Natural killer cell (primary cell): ENCODE results near the gene NPLOC4. TPM values are rescaled to one million over a fixed set of nuclear protein-coding genes. Genes with fewer than 3 reads are reported as not detected.

Experiments used
- ATAC-seq, 3 donors: fragments of 150-1000 bp in 2 of 3; fragments of 200-7000 bp in 1 of 3; cut with Tn5 transposase; 1 replicate in 1 of 3; 2 replicates in 2 of 3; pipeline ENCODE4 v1.10.0; 2021; ENCODE audit warnings: mild to moderate bottlenecking in 2 of 3, moderate library complexity in 2 of 3
- DNase-seq, 2 donors: peaks; one replicate each; pipeline versions ENCODE4 v3.0.0 to v3.0.0-alpha.2; 2013 to 2021; ENCODE audit warnings: mixed read lengths in 1 of 2
- H3K27ac ChIP-seq: one replicate; pipeline ENCODE4 v1.5.1; 2013; ENCODE audit warnings: mild to moderate bottlenecking, low read length
- H3K27me3 ChIP-seq: one replicate; pipeline ENCODE4 v1.6.1; 2013; ENCODE audit warnings: low read length; ENCODE audit not compliant: control insufficient read depth, insufficient read depth
- H3K36me3 ChIP-seq: one replicate; pipeline ENCODE4 v1.6.1; 2013; ENCODE audit warnings: low read length; ENCODE audit not compliant: control insufficient read depth, insufficient read depth
- H3K4me1 ChIP-seq: one replicate; pipeline ENCODE4 v1.6.1; 2013; ENCODE audit warnings: low read length; ENCODE audit not compliant: control insufficient read depth, insufficient read depth
- H3K4me3 ChIP-seq: one replicate; pipeline ENCODE4 v1.5.1; 2013; ENCODE audit warnings: low read length
- H3K9me3 ChIP-seq: one replicate; pipeline ENCODE4 v1.6.1; 2013; ENCODE audit warnings: low read length; ENCODE audit not compliant: control insufficient read depth, insufficient read depth
- H3K27ac Mint-ChIP-seq, 2 donors: one replicate each; pipeline ENCODE4 v1.8.0; 2022; ENCODE audit warnings: mild to moderate bottlenecking in 2 of 2, mixed read lengths in 2 of 2, moderate library complexity in 1 of 2
- H3K27me3 Mint-ChIP-seq, 2 donors: one replicate each; pipeline ENCODE4 v1.8.0; 2022; ENCODE audit warnings: low read depth in 2 of 2, mixed read lengths in 2 of 2
- H3K36me3 Mint-ChIP-seq: one replicate; pipeline ENCODE4 v1.8.0; 2022; ENCODE audit warnings: mixed read lengths
- H3K4me1 Mint-ChIP-seq, 2 donors: one replicate each; pipeline ENCODE4 v1.8.0; 2022; ENCODE audit warnings: mixed read lengths in 2 of 2
- H3K4me3 Mint-ChIP-seq: one replicate; pipeline ENCODE4 v1.8.0; 2022; ENCODE audit warnings: mild to moderate bottlenecking, moderate library complexity, mixed read lengths
- H3K9me3 Mint-ChIP-seq, 2 donors: one replicate each; pipeline ENCODE4 v1.8.0; 2022; ENCODE audit warnings: mixed read lengths in 2 of 2
- WGBS: methylation state at CpG from one replicate; pipeline ENCODE4 v1.1.7; 2013; ENCODE audit warnings: missing lambda C conversion rate; ENCODE audit not compliant: insufficient coverage; 5-methylcytosine and 5-hydroxymethylcytosine counted together
- intact Hi-C: fragments of 100-400 bp; cut with micrococcal nuclease; formaldehyde crosslinking; loops from one replicate; pipeline ENCODE4 v1.14.2; 2022
- total RNA-seq, 4 donors: library from RNA; stranded (reverse); fragments of 120-200 nt in 1 of 4; gene quantifications; one replicate each; pipeline versions ENCODE4 v1.2.3 to v1.2.4, GENCODE V29; 2013 to 2022
- TF ChIP-seq, protein P1 (sequence below): fragments of 200-600 bp; IDR thresholded peaks from one replicate; pipeline ENCODE4 v1.8.0; 2022; ENCODE audit warnings: antibody characterized with exemption

Gene NPLOC4
- total RNA-seq, 3 donors from 2014 or later (not counting 1 experiment from before 2014, with no cell fraction given) = 96.2 to 117 (median 99.1) TPM

DNA sequence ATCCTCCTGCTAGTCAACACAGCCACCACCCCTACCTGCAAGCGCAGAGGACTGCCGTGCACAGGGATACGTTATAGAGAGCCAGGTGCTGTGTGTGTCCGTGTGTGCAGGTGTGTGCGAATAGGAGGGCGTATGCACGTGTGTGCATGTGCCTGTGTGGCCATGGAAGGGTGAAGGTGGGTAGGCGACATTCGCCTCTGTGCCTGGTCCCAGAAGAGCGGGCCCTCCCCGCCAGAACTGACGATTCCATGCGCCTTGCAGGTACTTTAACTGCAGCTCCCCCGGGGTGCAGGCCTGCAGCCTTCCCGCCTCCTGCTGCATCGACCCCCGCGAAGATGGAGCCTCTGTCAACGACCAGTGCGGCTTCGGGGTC lies 10.7 kb upstream of the NPLOC4 start:
- no peak overlapping the region for H3K27ac Mint-ChIP-seq
- ATAC-seq = no peak

DNA sequence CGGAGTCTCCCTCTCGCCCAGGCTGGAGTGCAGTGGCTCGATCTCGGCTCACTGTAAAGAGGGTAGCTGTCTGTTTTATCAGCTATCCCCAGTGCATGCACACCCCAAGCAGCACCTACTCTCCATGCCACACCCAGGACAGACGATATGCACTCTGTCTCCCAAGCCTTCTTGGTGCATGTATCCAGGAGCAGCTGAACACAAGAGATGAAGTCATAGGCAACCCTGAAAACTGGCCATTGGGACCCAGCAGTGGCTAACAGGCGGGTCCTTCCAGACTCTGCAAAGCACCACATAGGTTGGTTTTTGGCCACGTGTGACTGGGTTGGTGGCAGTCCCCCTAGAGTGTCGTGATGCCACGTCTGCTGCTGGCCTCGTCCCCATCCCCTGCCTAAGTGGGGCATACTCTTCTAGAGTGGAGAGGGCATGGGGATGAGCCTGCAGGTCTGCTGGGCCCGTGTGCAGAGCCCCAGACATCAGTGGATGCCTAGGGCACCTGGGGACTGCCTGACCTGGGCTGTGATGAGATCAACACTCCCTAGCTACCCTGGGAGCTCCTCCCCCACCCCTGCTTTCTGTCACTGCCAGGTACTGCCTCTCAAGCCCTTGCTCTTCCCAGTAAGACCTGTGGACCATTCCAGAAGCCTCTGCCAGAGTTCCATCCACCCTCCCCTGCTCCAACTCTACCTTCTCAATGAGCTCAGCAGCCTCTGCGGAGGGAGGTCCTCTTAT lies 10.1 kb upstream of the NPLOC4 start:
- Mint-ChIP-seq H3K9me3 (no peaks in the 10 kb centered on the region), H3K4me3 (no peak overlapping the region), H3K4me1 (peaks cover 5 to 9% of the 10 kb centered on the region in 2 donors), H3K36me3 (no peaks in the 10 kb centered on the region), H3K27me3 (peaks cover 0 to 6% of the 10 kb centered on the region in 2 donors), H3K27ac (no peak overlapping the region)
- H3K4me3 ChIP-seq = no peak overlapping the region
- DNase-seq (no peak), ATAC-seq (no peak)
- TF ChIP-seq, protein P1, sequence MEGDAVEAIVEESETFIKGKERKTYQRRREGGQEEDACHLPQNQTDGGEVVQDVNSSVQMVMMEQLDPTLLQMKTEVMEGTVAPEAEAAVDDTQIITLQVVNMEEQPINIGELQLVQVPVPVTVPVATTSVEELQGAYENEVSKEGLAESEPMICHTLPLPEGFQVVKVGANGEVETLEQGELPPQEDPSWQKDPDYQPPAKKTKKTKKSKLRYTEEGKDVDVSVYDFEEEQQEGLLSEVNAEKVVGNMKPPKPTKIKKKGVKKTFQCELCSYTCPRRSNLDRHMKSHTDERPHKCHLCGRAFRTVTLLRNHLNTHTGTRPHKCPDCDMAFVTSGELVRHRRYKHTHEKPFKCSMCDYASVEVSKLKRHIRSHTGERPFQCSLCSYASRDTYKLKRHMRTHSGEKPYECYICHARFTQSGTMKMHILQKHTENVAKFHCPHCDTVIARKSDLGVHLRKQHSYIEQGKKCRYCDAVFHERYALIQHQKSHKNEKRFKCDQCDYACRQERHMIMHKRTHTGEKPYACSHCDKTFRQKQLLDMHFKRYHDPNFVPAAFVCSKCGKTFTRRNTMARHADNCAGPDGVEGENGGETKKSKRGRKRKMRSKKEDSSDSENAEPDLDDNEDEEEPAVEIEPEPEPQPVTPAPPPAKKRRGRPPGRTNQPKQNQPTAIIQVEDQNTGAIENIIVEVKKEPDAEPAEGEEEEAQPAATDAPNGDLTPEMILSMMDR = no peak
- H3K36me3 ChIP-seq = no peaks in the 10 kb centered on the region
- H3K4me1 ChIP-seq = no peaks in the 10 kb centered on the region
- 75% methylated on average over 12 of the region's 12 CpGs for WGBS
- intact Hi-C loops = no loop called here
- H3K27ac ChIP-seq = no peak overlapping the region
- H3K9me3 ChIP-seq = peaks cover 3% of the 10 kb centered on the region
- peaks cover 3% of the 10 kb centered on the region for H3K27me3 ChIP-seq

More for the DNA sequence above, 10.7 kb upstream of the NPLOC4 start:
- Mint-ChIP-seq H3K27me3 (peaks cover 0 to 6% of the 10 kb centered on the region in 2 donors), H3K4me1 (peaks cover 5 to 9% of the 10 kb centered on the region in 2 donors), H3K9me3 (no peaks in the 10 kb centered on the region), H3K36me3 (no peaks in the 10 kb centered on the region), H3K4me3 (no peak overlapping the region)
- intact Hi-C loops = no loop called here
- 62% methylated on average over 21 of the region's 21 CpGs for WGBS
- TF ChIP-seq, protein P1 = no peak
- Histone ChIP-seq H3K36me3 (no peaks in the 10 kb centered on the region), H3K27ac (no peak overlapping the region), H3K4me3 (no peak overlapping the region), H3K9me3 (peaks cover 3% of the 10 kb centered on the region), H3K27me3 (peaks cover 3% of the 10 kb centered on the region), H3K4me1 (peaks cover 2% of the 10 kb centered on the region)
- DNase-seq = no peak

DNA sequence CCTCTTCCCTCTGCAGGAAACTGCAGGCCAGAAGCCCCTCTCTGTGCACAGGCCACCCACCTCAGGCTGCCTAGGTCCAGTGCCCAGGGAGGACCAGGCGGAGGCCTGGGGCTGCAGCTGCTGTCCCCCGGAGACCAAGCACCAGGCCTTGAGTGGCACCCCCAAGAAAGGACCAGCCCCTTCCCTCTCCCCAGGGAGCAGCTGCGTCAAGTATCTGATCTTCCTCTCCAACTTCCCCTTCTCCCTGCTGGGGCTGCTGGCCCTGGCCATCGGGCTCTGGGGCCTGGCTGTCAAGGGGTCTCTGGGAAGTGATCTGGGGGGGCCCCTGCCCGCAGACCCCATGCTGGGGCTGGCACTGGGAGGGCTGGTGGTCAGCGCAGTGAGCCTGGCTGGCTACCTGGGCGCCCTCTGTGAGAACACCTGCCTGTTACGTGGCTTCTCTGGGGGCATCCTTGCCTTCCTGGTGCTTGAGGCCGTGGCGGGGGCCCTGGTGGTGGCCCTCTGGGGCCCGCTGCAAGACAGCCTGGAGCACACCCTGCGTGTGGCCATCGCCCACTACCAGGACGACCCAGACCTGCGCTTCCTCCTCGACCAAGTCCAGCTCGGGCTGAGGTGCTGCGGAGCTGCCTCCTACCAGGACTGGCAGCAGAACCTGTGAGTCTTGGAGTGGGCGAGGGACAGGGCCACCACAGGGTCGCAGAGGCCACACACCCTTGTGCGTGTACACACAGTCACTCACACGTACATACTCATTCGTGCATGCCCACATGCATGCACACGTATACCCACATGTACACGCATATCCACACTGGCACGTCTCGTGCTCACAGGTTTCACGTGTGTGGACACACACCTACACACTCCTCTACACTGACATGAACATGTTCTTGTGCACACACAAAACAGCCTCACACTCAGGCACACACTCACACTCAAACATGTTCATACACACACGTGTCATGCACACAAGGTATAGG lies 8.4 kb upstream of the NPLOC4 start:
- Mint-ChIP-seq H3K4me1 (peaks cover 0 to 4% of the 10 kb centered on the region in 2 donors), H3K27ac (no peak overlapping the region), H3K4me3 (no peak overlapping the region), H3K36me3 (no peaks in the 10 kb centered on the region), H3K9me3 (no peaks in the 10 kb centered on the region), H3K27me3 (peaks cover 0 to 6% of the 10 kb centered on the region in 2 donors)
- intact Hi-C loops = no loop called here
- WGBS = 84% methylated on average over 29 of the region's 29 CpGs
- Histone ChIP-seq H3K27ac (no peak overlapping the region), H3K9me3 (peaks cover 3% of the 10 kb centered on the region), H3K4me1 (no peaks in the 10 kb centered on the region), H3K27me3 (peaks cover 3% of the 10 kb centered on the region), H3K4me3 (no peak overlapping the region), H3K36me3 (no peaks in the 10 kb centered on the region)
- ATAC-seq (no peak), DNase-seq (no peak)
- TF ChIP-seq, protein P1 = no peak
